Measurements from ENCODE around the gene DDX5.

Gene DDX5

GRCh38 chr17:64506201-64506575 lies at the start of gene DDX5:
TSS of gene DDX5 (minus strand) at chr17:64506289. CDS start at chr17:64506119, 170 bp downstream.
- peak; percentile 96 for DNase-seq

GRCh38 chr17:64555281-64555680 lies 49.2 kb upstream of the DDX5 start:
- DNase-seq = no peak

- DNase-seq = no peak
These were observed 48.0 kb upstream of the DDX5 start for GRCh38 chr17:64554028-64554637.

- no peak for DNase-seq
These were observed 45.4 kb upstream of the DDX5 start for GRCh38 chr17:64551461-64551860.

GRCh38 chr17:64547319-64547718 lies 41.2 kb upstream of the DDX5 start:
- no peak for DNase-seq

- no peak for DNase-seq
These were observed 40.6 kb upstream of the DDX5 start for GRCh38 chr17:64546716-64547115.

- DNase-seq = no peak
These were observed 38.7 kb upstream of the DDX5 start for GRCh38 chr17:64544742-64545141.

- DNase-seq = no peak
These were observed 34.2 kb upstream of the DDX5 start for GRCh38 chr17:64540118-64540776.

GRCh38 chr17:64538508-64539130 lies 32.5 kb upstream of the DDX5 start:
- no peak for DNase-seq

- no peak for DNase-seq
These were observed 31.4 kb upstream of the DDX5 start for GRCh38 chr17:64537488-64537887.

- no peak for DNase-seq
These were observed 30.8 kb upstream of the DDX5 start for GRCh38 chr17:64536913-64537312.

GRCh38 chr17:64535357-64535756 lies 29.3 kb upstream of the DDX5 start:
- no peak for DNase-seq

- no peak for DNase-seq
These were observed 28.1 kb upstream of the DDX5 start for GRCh38 chr17:64534187-64534586.

GRCh38 chr17:64533784-64534183 lies 27.7 kb upstream of the DDX5 start:
- no peak for DNase-seq

GRCh38 chr17:64532409-64532808 lies 26.3 kb upstream of the DDX5 start:
- no peak for DNase-seq

- DNase-seq = no peak
These were observed 25.9 kb upstream of the DDX5 start for GRCh38 chr17:64531955-64532371.

GRCh38 chr17:64529221-64529620 lies 23.1 kb upstream of the DDX5 start:
- no peak for DNase-seq

GRCh38 chr17:64527914-64528313 lies 21.8 kb upstream of the DDX5 start:
- DNase-seq = no peak

GRCh38 chr17:64520359-64520758 lies 14.3 kb upstream of the DDX5 start:
- DNase-seq = no peak

- DNase-seq = no peak
These were observed 13.5 kb upstream of the DDX5 start for GRCh38 chr17:64519601-64520000.

- no peak for DNase-seq
These were observed 9.7 kb upstream of the DDX5 start for GRCh38 chr17:64515829-64516228.

- no peak for DNase-seq
These were observed 9.3 kb upstream of the DDX5 start for GRCh38 chr17:64515419-64515818.

GRCh38 chr17:64509179-64509578 lies 3.1 kb upstream of the DDX5 start:
- no peak for DNase-seq

GRCh38 chr17:64508683-64509082 lies 2.6 kb upstream of the DDX5 start:
- no peak for DNase-seq

GRCh38 chr17:64507413-64507782 lies 1.3 kb upstream of the DDX5 start:
- DNase-seq = peak; percentile 81

Data from NCI-H1694 (cell line).